HepG2 (cell line): ENCODE measurements around the gene AMD1. TPM values are rescaled to one million over a fixed set of nuclear protein-coding genes. Genes with fewer than 3 reads are reported as not detected.

Experiments
- HOMEZ ChIP-seq: IDR thresholded peaks from 2 replicates; pipeline ENCODE4 v1.6.1; 2016; ENCODE audit warnings: low read depth
- MNT ChIP-seq: fragments of 450-650 bp; IDR thresholded peaks from 2 replicates; pipeline ENCODE4 v1.6.1; 2016
- NCOA2 ChIP-seq: sonication (generic); formaldehyde crosslinking; IDR thresholded peaks from 2 replicates; pipeline ENCODE4 v1.8.0; 2022; ENCODE audit warnings: inconsistent platforms
- NR2F1 ChIP-seq, 2 experiments: fragments of 450-650 bp in 1 of 2; formaldehyde crosslinking in 1 of 2; IDR thresholded peaks; 2 replicates each; pipeline versions ENCODE4 v1.5.0 to v1.6.1; 2016 to 2020; ENCODE audit warnings: mild to moderate bottlenecking in 1 of 2, missing compliant biosample characterization in 1 of 2, missing genetic modification reagents in 1 of 2, moderate library complexity in 1 of 2
- NR2F6 ChIP-seq, 2 experiments: IDR thresholded peaks; 2 replicates each; pipeline ENCODE4 v1.6.1; 2016; ENCODE audit warnings: antibody characterized with exemption in 1 of 2, mild to moderate bottlenecking in 1 of 2
- RBM22 ChIP-seq: fragments of 200-400 bp; formaldehyde crosslinking; optimal IDR thresholded peaks from 2 replicates; pipeline ENCODE3; 2017; ENCODE audit warnings: mild to moderate bottlenecking, low read length, moderate library complexity
- SMARCC2 ChIP-seq: fragments of 450-650 bp; IDR thresholded peaks from 2 replicates; pipeline ENCODE4 v1.6.1; 2017; ENCODE audit warnings: antibody characterized with exemption, mild to moderate bottlenecking
- TBX3 ChIP-seq: fragments of 450-650 bp; IDR thresholded peaks from 2 replicates; pipeline ENCODE4 v1.6.1; 2017; ENCODE audit warnings: antibody characterized with exemption, mild to moderate bottlenecking, inconsistent platforms, borderline replicate concordance
- TEF ChIP-seq: sonication (generic); formaldehyde crosslinking; IDR thresholded peaks from 2 replicates; pipeline ENCODE4 v1.5.0; 2020; ENCODE audit warnings: missing genetic modification reagents
- THRA ChIP-seq: sonication (generic); formaldehyde crosslinking; IDR thresholded peaks from 2 replicates; pipeline ENCODE4 v1.4.0; 2020; ENCODE audit warnings: missing genetic modification reagents, borderline replicate concordance
- ZBTB10 ChIP-seq: sonication (generic); formaldehyde crosslinking; IDR thresholded peaks from 2 replicates; pipeline ENCODE4 v1.4.0; 2020; ENCODE audit warnings: missing genetic modification reagents, borderline replicate concordance
- ZFP36 ChIP-seq: fragments of 150-350 bp; IDR thresholded peaks from 2 replicates; pipeline ENCODE4 v1.6.1; 2018; ENCODE audit warnings: borderline replicate concordance, low read length, low read depth; ENCODE audit not compliant: partially characterized antibody
- ZNF225 ChIP-seq: sonication (generic); formaldehyde crosslinking; IDR thresholded peaks from 2 replicates; pipeline ENCODE4 v1.4.0; 2020; ENCODE audit warnings: mild to moderate bottlenecking, missing genetic modification reagents
- ZNF280B ChIP-seq: sonication (generic); formaldehyde crosslinking; IDR thresholded peaks from 2 replicates; pipeline ENCODE4 v1.5.0; 2020; ENCODE audit warnings: missing genetic modification reagents, mild to moderate bottlenecking, borderline replicate concordance
- ZNF317 ChIP-seq: sonication (generic); formaldehyde crosslinking; IDR thresholded peaks from 2 replicates; pipeline ENCODE4 v1.5.0; 2020; ENCODE audit warnings: mild to moderate bottlenecking, missing genetic modification reagents
- ZNF597 ChIP-seq: sonication (generic); formaldehyde crosslinking; IDR thresholded peaks from 2 replicates; pipeline ENCODE4 v1.5.0; 2020; ENCODE audit warnings: missing genetic modification reagents
- ZNF768 ChIP-seq: sonication (generic); formaldehyde crosslinking; IDR thresholded peaks from 2 replicates; pipeline ENCODE4 v1.4.0; 2020; ENCODE audit warnings: missing genetic modification reagents
- ZSCAN25 ChIP-seq: sonication (generic); formaldehyde crosslinking; IDR thresholded peaks from 2 replicates; pipeline ENCODE4 v1.8.0; 2022; ENCODE audit warnings: mild to moderate bottlenecking, missing genetic modification reagents
- polyA plus RNA-seq, 8 experiments: library from polyadenylated mRNA; depleted of rRNA in 3 of 8; stranded (reverse) in 7 of 8; unstranded in 1 of 8; fragments of >200 nt; fragmentation: Illumina TruSeq in 4 of 8; extraction: Trizol in 4 of 8; gene quantifications; 2 replicates each; pipeline versions ENCODE4 v1.2.1 to v1.2.3, GENCODE V29; 2011 to 2016; ENCODE audit warnings: low read depth in 4 of 8, missing spikeins in 1 of 8, mixed read lengths in 1 of 8; ENCODE audit not compliant: insufficient read depth in 1 of 8
- total RNA-seq, 5 experiments: library from RNA; depleted of rRNA; stranded (reverse); fragments of >200 nt; fragmentation: Illumina TruSeq; extraction: Trizol; gene quantifications; 2 replicates each; pipeline ENCODE4 v1.2.3, GENCODE V29; 2016; ENCODE audit warnings: low read depth in 1 of 5

AMD1 gene
- total and polyA plus RNA-seq, 2 of the 13 experiments (the other 11 are each of a cell fraction or from before 2014, with no cell fraction given) = 108 to 123 TPM

GRCh38 chr6:110886555-110887167, 12.1 kb downstream of the AMD1 start (continued):
- TF ChIP-seq ZBTB10 (no peak), TBX3 (no peak), NR2F1 (CRISPR knock-in tag; IDR thresholded peaks at IDR 0.05) (0 out of 4 replicates have a peak, but pooled peaks of 1 of the 2 experiments have one; percentile 19), ZNF768 (CRISPR knock-in tag) (no peak), ZSCAN25 (CRISPR knock-in tag) (no peak), ZNF317 (no peak), NCOA2 (no peak), THRA (no peak), ZNF225 (CRISPR knock-in tag) (no peak), SMARCC2 (no peak), ZNF597 (CRISPR knock-in tag) (no peak), ZFP36 (no peak), NR2F6 (IDR thresholded peaks at IDR 0.05) (peak; percentile 44; the same call in 1 of the 2 replicates), NR2F6 (CRISPR knock-in tag; IDR thresholded peaks at IDR 0.05) (peak; percentile 48; the same call in 1 of the 2 replicates), MNT (no peak), TEF (CRISPR knock-in tag) (no peak), ZNF280B (CRISPR knock-in tag) (no peak), RBM22 (peak; percentile 61), HOMEZ (CRISPR knock-in tag) (no peak)
